Prostate gland (tissue), 2 donors: Measurements from ENCODE around the gene ZNF212. TPM values are rescaled to one million over a fixed set of nuclear protein-coding genes. Genes with fewer than 3 reads are reported as not detected.
"Not testable (repeated sequence)": the region's sequence is repeated elsewhere in the genome, so short reads cannot be mapped to it uniquely, and the experiment has no call there.

Experiments used
- DNase-seq: peaks from one replicate; pipeline ENCODE4 v3.0.0-alpha.2; 2019; ENCODE audit warnings: low spot score
- H3K27ac ChIP-seq, 2 donors: fragments of 200-600 bp; sonication (generic); 2 replicates each; pipeline ENCODE4 v1.5.1; 2017 to 2019
- H3K27me3 ChIP-seq: fragments of 200-600 bp; sonication (generic); replicated peaks from 2 replicates; pipeline ENCODE4 v1.5.1; 2019; ENCODE audit not compliant: insufficient read depth
- H3K36me3 ChIP-seq, 2 donors: fragments of 200-600 bp; sonication (generic); 1 replicate in 1 of 2; 2 replicates in 1 of 2; pipeline versions ENCODE4 v1.5.1 to v1.8.1; 2017 to 2019
- H3K4me1 ChIP-seq: fragments of 200-600 bp; sonication (generic); replicated peaks from 2 replicates; pipeline ENCODE4 v1.5.1; 2019
- H3K4me3 ChIP-seq, 2 donors: fragments of 200-600 bp; sonication (generic); 2 replicates each; pipeline ENCODE4 v1.5.1; 2017 to 2019
- H3K9me3 ChIP-seq: fragments of 200-600 bp; sonication (generic); 2 replicates; pipeline ENCODE4 v1.5.1; 2017
- CTCF ChIP-seq, 4 experiments: fragments of 200-600 bp in 2 of 4; fragments of 450-650 bp in 2 of 4; sonication (generic) in 2 of 4; IDR thresholded peaks; 1 replicate in 3 of 4; 2 replicates in 1 of 4; pipeline ENCODE4 v1.5.1; 2016 to 2019; ENCODE audit warnings: antibody characterized with exemption in 4 of 4, mild to moderate bottlenecking in 2 of 4, moderate library complexity in 2 of 4
- POLR2A ChIP-seq: fragments of 450-650 bp; IDR thresholded peaks from one replicate; pipeline ENCODE4 v1.6.1; 2016; ENCODE audit warnings: antibody characterized with exemption, mild to moderate bottlenecking
- POLR2AphosphoS5 ChIP-seq: sonication (generic); formaldehyde crosslinking; IDR thresholded peaks from one replicate; pipeline ENCODE4 v1.6.1; 2017; ENCODE audit warnings: antibody characterized with exemption
- WGBS: methylation state at CpG from one replicate; pipeline ENCODE4 v1.1.5; 2018; 5-methylcytosine and 5-hydroxymethylcytosine counted together
- intact Hi-C: fragments of 100-400 bp; cut with DNase I; formaldehyde crosslinking; loops from one replicate; pipeline ENCODE4 v1.14.2; 2022
- total RNA-seq, 2 donors: library from RNA; depleted of rRNA; stranded (reverse); fragments of >200 nt; gene quantifications; one replicate each; pipeline ENCODE4 v1.1.0, GENCODE V29; 2016

Gene ZNF212
- total RNA-seq, 2 donors from 2014 or later: 8.9 to 15.9 TPM

- no peak for DNase-seq
- WGBS: 55% methylated on average over 7 of the region's 7 CpGs
- intact Hi-C loops: no loop called here
- no peak overlapping the region for H3K4me3 ChIP-seq
- no peak overlapping the region for H3K27ac ChIP-seq
- no peaks in the 10 kb centered on the region for H3K27me3 ChIP-seq
- TF ChIP-seq CTCF (IDR thresholded peaks at IDR 0.05) (no peak), POLR2AphosphoS5 (no peak), POLR2A (no peak)
- no peaks in the 10 kb centered on the region for H3K36me3 ChIP-seq
- no peaks in the 10 kb centered on the region for H3K4me1 ChIP-seq
- no peaks in the 10 kb centered on the region for H3K9me3 ChIP-seq
Measured at GRCh38 chr7:149228831-149229471, 10.5 kb upstream of the ZNF212 start.

- H3K9me3 ChIP-seq: no peaks in the 10 kb centered on the region
- DNase-seq: no peak
- H3K4me1 ChIP-seq: no peaks in the 10 kb centered on the region
- TF ChIP-seq POLR2AphosphoS5: no peak
- TF ChIP-seq POLR2A: no peak
- TF ChIP-seq CTCF (IDR thresholded peaks at IDR 0.05): no peak
- WGBS: 68% methylated on average over 6 of the region's 6 CpGs
- H3K36me3 ChIP-seq: no peaks in the 10 kb centered on the region
- H3K4me3 ChIP-seq: no peak overlapping the region
- no peaks in the 10 kb centered on the region for H3K27me3 ChIP-seq
- intact Hi-C loops: no loop called here
- H3K27ac ChIP-seq: no peak overlapping the region
Measured at GRCh38 chr7:149229526-149229925, 9.9 kb upstream of the ZNF212 start.

- no peaks in the 10 kb centered on the region for H3K36me3 ChIP-seq
- no peak for DNase-seq
- 87% methylated on average over 2 of the region's 2 CpGs for WGBS
- H3K27me3 ChIP-seq: no peaks in the 10 kb centered on the region
- H3K4me3 ChIP-seq: no peak overlapping the region
- intact Hi-C loops: no loop called here
- TF ChIP-seq POLR2A (no peak), POLR2AphosphoS5 (no peak), CTCF (IDR thresholded peaks at IDR 0.05) (no peak)
- no peaks in the 10 kb centered on the region for H3K4me1 ChIP-seq
- H3K9me3 ChIP-seq: no peaks in the 10 kb centered on the region
- no peak overlapping the region for H3K27ac ChIP-seq
Measured at GRCh38 chr7:149232362-149232761, 7.1 kb upstream of the ZNF212 start.

GRCh38 chr7:149233655-149234204, 5.7 kb upstream of the ZNF212 start:
- H3K36me3 ChIP-seq, H3K9me3 ChIP-seq, H3K27ac ChIP-seq, H3K4me3 ChIP-seq, H3K4me1 ChIP-seq, DNase-seq, intact Hi-C loops, H3K27me3 ChIP-seq: not testable (repeated sequence)
- 53% methylated on average over 7 of the region's 7 CpGs for WGBS

GRCh38 chr7:149237502-149237901, 1.9 kb upstream of the ZNF212 start:
- H3K36me3 ChIP-seq: no peaks in the 10 kb centered on the region
- intact Hi-C loops: no loop called here
- no peaks in the 10 kb centered on the region for H3K27me3 ChIP-seq
- no peaks in the 10 kb centered on the region for H3K9me3 ChIP-seq
- TF ChIP-seq POLR2AphosphoS5 (no peak), CTCF (IDR thresholded peaks at IDR 0.05) (no peak), POLR2A (no peak)
- H3K4me1 ChIP-seq: no peaks in the 10 kb centered on the region
- no peak overlapping the region for H3K4me3 ChIP-seq
- H3K27ac ChIP-seq: no peak overlapping the region
- 83% methylated on average over 7 of the region's 7 CpGs for WGBS
- no peak for DNase-seq
